ENCODE measurements around the gene IL1R2. TPM values are rescaled to one million over a fixed set of nuclear protein-coding genes. Genes with fewer than 3 reads are reported as not detected.

IL1R2 gene
- total and polyA plus RNA-seq, 2 of the 13 experiments (the other 11 are each of a cell fraction or from before 2014, with no cell fraction given) = 3.6 to 7.3 TPM

DNA sequence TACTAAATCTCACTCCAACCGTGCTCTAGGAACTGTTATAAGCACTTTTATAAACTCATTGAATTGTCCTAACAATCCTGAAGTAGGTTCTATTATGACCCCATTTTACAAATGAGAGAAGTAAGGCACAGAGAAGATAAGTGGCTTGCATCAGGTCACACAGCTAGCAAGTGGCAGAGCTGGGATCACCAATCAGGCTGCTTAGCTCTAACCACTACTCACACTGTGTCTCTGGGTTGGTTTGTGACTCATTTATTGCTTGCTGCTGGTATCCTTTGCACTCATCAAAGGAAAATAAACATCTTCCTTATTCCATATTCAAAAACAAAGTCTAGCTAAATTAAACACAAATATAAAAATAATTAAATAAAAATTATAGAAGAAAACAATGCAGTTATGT lies 42.5 kb upstream of the IL1R2 start:
- H3K9me3 ChIP-seq (ENCODE audit: low read length) = no peaks in the 10 kb centered on the region
- ATAC-seq (no peak), DNase-seq (ENCODE audit: low spot score) (no peak), FAIRE-seq (no peak)
- 0 out of 2 replicates have a peak, but pooled peaks cover 7% of the 10 kb centered on the region for H3K4me1 ChIP-seq (ENCODE audit: insufficient read depth, low read length)
- no TSS peak for BruUV-seq (replicated peaks)
- no peak overlapping the region for H3K4me2 ChIP-seq (ENCODE audit: low read depth, low read length)
- H4K20me1 ChIP-seq (ENCODE audit: insufficient read depth, low read length) = no peaks in the 10 kb centered on the region
- no peak overlapping the region for H3K4me3 ChIP-seq (replicated peaks in 1 of 3; ENCODE audit: insufficient read depth in 1 of 3, low read depth in 2 of 3, low read length in 3 of 3)
- intact Hi-C loops (cut with micrococcal nuclease; ENCODE audit: unreplicated experiment) = no loop called here
- H3K27me3 ChIP-seq (ENCODE audit: control insufficient read depth in 1 of 2, insufficient read depth in 2 of 2, low read length in 2 of 2) = 0 out of 5 replicates have a peak, but pooled peaks cover 0 to 10% of the 10 kb centered on the region in 2 experiments
- in situ Hi-C loops (cut with HindIII; ENCODE audit: extremely low pct_ligation_motif_present, low pct_unique_long_range_greater_than_20kb) = no loop called here
- no peak overlapping the region for H3K9ac ChIP-seq (ENCODE audit: insufficient read depth, low read depth, low read length)
- no peak overlapping the region for H2AFZ ChIP-seq (ENCODE audit: low read length)
- ChIA-PET POLR2A (no interaction called here), CTCF (ENCODE audit: low intra/inter-chr PET ratio, low total read pairs) (no interaction called here)
- no peaks in the 10 kb centered on the region for H3K79me2 ChIP-seq (ENCODE audit: insufficient read depth, low read length)
- TF ChIP-seq, protein P1, sequence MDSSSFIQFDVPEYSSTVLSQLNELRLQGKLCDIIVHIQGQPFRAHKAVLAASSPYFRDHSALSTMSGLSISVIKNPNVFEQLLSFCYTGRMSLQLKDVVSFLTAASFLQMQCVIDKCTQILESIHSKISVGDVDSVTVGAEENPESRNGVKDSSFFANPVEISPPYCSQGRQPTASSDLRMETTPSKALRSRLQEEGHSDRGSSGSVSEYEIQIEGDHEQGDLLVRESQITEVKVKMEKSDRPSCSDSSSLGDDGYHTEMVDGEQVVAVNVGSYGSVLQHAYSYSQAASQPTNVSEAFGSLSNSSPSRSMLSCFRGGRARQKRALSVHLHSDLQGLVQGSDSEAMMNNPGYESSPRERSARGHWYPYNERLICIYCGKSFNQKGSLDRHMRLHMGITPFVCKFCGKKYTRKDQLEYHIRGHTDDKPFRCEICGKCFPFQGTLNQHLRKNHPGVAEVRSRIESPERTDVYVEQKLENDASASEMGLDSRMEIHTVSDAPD (CRISPR knock-in tag; IDR thresholded peaks at IDR 0.05) = no peak
- TF ChIP-seq ZNF607 (CRISPR knock-in tag; IDR thresholded peaks at IDR 0.05; ENCODE audit: borderline replicate concordance) (no peak), CREBL2 (CRISPR knock-in tag; IDR thresholded peaks at IDR 0.05; ENCODE audit: borderline replicate concordance) (no peak), ZNF672 (CRISPR knock-in tag; IDR thresholded peaks at IDR 0.05) (no peak), SIN3B (IDR thresholded peaks at IDR 0.05; ENCODE audit: low read length) (no peak)
- TF ChIP-seq, protein P2, sequence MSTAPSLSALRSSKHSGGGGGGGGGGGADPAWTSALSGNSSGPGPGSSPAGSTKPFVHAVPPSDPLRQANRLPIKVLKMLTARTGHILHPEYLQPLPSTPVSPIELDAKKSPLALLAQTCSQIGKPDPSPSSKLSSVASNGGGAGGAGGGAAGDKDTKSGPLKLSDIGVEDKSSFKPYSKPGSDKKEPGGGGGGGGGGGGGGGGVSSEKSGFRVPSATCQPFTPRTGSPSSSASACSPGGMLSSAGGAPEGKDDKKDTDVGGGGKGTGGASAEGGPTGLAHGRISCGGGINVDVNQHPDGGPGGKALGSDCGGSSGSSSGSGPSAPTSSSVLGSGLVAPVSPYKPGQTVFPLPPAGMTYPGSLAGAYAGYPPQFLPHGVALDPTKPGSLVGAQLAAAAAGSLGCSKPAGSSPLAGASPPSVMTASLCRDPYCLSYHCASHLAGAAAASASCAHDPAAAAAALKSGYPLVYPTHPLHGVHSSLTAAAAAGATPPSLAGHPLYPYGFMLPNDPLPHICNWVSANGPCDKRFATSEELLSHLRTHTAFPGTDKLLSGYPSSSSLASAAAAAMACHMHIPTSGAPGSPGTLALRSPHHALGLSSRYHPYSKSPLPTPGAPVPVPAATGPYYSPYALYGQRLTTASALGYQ (CRISPR knock-in tag; IDR thresholded peaks at IDR 0.05) = no peak
- TF ChIP-seq, protein P3, sequence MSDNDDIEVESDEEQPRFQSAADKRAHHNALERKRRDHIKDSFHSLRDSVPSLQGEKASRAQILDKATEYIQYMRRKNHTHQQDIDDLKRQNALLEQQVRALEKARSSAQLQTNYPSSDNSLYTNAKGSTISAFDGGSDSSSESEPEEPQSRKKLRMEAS (IDR thresholded peaks at IDR 0.05) = no peak
- H3K27ac ChIP-seq (ENCODE audit: extremely low read length, insufficient read depth, low read length) = no peak overlapping the region
- WGBS (ENCODE audit: low lambda C conversion rate) = 73% methylated on average over 1 of the region's 1 CpG
- H3K36me3 ChIP-seq (replicated peaks in 1 of 2; ENCODE audit: control insufficient read depth in 1 of 2, insufficient read depth in 2 of 2, low read length in 2 of 2) = no peaks in the 10 kb centered on the region
